ENCODE measurements around the gene ENPP6.

Gene ENPP6

DNA sequence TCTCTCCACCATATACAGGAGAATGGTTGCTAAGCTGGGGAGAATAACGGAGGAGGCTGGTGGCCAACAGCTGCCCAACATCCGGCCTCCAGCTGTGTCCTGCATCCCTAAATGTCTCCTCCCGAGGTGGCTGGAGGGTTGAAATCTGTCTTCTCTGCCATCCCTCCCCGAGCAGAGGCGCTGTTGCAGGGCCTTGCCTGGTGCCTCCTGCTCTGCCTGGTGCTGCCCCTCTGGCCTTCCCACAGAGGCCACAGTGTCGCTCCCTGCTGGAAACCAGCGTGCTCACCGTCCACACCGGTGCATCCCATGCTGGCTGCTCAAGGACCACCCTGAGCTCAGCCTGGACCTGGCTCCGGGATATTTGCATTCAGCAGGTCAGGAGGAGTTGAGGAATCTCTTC lies 115.2 kb downstream of the ENPP6 start:
- TF ChIP-seq, protein P1, sequence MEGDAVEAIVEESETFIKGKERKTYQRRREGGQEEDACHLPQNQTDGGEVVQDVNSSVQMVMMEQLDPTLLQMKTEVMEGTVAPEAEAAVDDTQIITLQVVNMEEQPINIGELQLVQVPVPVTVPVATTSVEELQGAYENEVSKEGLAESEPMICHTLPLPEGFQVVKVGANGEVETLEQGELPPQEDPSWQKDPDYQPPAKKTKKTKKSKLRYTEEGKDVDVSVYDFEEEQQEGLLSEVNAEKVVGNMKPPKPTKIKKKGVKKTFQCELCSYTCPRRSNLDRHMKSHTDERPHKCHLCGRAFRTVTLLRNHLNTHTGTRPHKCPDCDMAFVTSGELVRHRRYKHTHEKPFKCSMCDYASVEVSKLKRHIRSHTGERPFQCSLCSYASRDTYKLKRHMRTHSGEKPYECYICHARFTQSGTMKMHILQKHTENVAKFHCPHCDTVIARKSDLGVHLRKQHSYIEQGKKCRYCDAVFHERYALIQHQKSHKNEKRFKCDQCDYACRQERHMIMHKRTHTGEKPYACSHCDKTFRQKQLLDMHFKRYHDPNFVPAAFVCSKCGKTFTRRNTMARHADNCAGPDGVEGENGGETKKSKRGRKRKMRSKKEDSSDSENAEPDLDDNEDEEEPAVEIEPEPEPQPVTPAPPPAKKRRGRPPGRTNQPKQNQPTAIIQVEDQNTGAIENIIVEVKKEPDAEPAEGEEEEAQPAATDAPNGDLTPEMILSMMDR (conservative IDR thresholded peaks at IDR 0.05; ENCODE audit: control insufficient read depth, insufficient read depth, low read depth, low read length): no peak
- no peak overlapping the region for H3K4me3 ChIP-seq (ENCODE audit: control insufficient read depth, low read depth, low read length)
- DNase-seq (ENCODE audit: low read depth): no peak

DNA sequence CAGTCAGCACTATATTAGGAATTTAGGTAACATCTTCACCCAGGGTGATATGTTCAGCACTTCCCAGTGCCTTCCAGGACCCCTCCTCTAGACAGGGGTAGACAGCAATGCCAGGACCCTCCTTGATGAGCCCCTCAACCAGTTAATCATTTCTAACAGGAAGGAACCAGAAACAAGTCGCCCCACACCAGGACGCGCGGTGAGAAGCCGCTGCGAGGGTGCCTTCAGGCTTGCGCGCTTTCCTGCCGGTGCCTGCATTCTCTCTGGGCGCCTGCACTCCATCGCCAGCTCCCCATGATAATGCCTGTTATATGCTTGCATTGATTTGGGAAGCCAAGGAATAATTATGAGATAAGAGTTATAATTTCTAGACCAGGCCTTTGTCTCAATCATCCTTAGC lies 116.0 kb downstream of the ENPP6 start:
- TF ChIP-seq, protein P1 (conservative IDR thresholded peaks at IDR 0.05; ENCODE audit: control insufficient read depth, insufficient read depth, low read depth, low read length): no peak
- no peak overlapping the region for H3K4me3 ChIP-seq (ENCODE audit: control insufficient read depth, low read depth, low read length)
- DNase-seq (ENCODE audit: low read depth): no peak

DNA sequence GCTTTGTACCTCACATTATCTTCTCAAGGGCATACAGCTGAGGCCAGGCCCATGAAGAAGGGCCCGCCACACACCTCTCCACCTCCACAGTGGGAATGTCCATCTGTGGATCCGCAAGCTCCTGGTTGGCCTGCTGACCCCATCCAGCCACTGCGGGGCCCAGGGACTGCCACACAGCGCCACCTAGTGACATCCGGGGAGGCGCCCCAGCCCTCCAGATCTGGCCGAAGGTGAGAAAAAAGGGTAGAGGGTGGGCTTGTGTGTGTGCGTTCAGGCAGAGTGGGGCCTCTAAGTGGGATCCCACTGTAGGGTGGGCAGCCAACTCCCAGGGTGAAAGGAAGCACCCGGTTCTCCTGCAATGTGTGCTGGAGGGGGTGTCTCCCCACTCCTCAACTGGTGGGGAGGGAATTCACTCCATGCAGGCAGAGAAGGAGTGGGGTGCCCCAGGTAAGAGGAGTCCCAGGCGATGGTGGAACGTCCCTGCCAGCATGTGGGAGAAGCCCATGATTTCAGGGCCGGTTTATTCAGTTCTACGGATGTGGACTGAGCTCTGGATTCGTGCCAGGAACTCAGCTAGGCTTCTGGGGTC lies 117.3 kb downstream of the ENPP6 start:
- H3K4me3 ChIP-seq (ENCODE audit: control insufficient read depth, low read depth, low read length): no peak overlapping the region
- DNase-seq (ENCODE audit: low read depth): no peak
- TF ChIP-seq, protein P1 (conservative IDR thresholded peaks at IDR 0.05; ENCODE audit: control insufficient read depth, insufficient read depth, low read depth, low read length): peak; percentile 44

DNA sequence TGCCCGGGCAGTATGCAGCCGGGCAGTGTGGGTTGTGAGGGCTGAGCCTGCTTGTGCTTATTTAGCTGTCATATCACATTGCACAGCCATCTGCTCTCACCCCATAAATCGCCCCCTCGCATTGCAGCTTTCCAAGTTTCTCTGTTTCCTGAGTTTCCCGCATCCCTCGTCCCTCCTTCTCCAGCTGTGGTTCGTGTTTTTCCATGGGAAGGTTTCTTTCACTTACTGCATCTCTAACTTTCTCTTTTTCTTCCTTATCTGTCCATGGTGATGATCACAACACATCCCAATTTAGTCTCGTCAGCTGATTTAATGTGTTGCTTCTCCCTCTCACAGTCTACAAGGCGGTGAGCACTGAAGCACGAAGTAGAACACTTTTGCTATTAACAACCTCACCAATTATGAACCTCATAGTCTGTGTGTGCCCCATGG lies 118.1 kb downstream of the ENPP6 start:
- TF ChIP-seq, protein P1 (conservative IDR thresholded peaks at IDR 0.05; ENCODE audit: control insufficient read depth, insufficient read depth, low read depth, low read length): no peak
- no peak overlapping the region for H3K4me3 ChIP-seq (ENCODE audit: control insufficient read depth, low read depth, low read length)
- DNase-seq (ENCODE audit: low read depth): peak; percentile 8

DNA sequence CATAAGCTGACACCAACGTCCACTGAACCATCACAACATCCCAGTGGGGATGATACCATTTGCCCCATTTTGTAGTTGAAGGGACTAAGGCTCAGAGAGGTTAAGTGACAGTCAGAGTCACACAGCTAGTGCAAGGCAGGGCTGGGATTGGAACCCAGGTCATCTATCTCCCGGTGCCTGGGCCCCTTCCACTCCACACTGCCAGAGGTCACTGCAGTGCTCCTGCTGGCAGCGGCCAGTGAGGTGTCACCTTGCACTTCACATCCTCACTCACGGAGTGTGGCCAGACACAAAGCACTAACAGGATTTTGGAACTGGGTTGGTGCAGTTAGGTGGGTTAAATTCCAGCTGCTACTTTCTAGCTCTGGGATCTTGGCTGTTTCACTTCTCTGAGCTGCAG lies 118.7 kb downstream of the ENPP6 start:
- H3K4me3 ChIP-seq (ENCODE audit: control insufficient read depth, low read depth, low read length): no peak overlapping the region
- TF ChIP-seq, protein P1 (conservative IDR thresholded peaks at IDR 0.05; ENCODE audit: control insufficient read depth, insufficient read depth, low read depth, low read length): no peak
- DNase-seq (ENCODE audit: low read depth): no peak

DNA sequence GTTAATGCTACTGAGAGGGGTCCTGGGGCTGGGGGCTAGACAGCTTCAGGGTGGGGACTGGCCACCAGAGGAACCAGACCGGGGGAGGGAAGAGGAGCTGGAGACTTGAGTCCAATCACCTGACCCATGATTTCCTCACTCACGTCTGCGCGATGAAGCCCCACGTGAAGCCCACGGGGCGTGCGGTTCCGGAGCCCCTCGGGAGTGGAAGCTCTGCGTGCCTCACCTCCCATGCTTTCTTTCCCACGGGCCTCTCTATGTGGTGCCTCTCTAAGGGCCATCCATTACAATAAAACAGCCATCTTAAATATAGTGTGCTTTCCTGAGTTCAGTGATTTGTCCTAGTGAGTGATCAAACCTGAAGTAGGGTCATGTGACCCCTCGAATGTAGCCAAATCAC lies 119.9 kb downstream of the ENPP6 start:
- H3K4me3 ChIP-seq (ENCODE audit: control insufficient read depth, low read depth, low read length): no peak overlapping the region
- no peak for DNase-seq (ENCODE audit: low read depth)
- TF ChIP-seq, protein P1 (conservative IDR thresholded peaks at IDR 0.05; ENCODE audit: control insufficient read depth, insufficient read depth, low read depth, low read length): no peak

DNA sequence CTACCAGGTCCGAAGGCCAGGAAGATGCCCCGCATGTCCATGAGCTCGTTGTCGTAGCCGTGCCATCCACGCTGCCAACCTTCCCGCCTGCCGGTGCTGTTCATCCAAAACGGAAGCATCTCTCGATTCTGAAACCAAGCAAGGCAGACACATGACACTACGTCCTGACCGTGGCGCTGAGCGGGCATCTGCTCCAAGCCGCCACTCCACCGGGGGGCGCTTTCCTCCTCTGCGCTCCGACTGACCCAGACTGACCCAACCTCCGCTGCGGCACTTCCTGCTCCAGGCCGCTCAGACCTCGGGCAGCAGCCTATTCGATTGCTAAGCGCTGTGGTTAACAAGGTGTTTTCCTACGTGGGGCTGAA lies 120.5 kb downstream of the ENPP6 start:
- DNase-seq (ENCODE audit: low read depth): peak; percentile 35
- TF ChIP-seq, protein P1 (conservative IDR thresholded peaks at IDR 0.05; ENCODE audit: control insufficient read depth, insufficient read depth, low read depth, low read length): peak; percentile 35
- peak overlapping the region; percentile 21 for H3K4me3 ChIP-seq (ENCODE audit: control insufficient read depth, low read depth, low read length)
